ENCODE data around the gene FILIP1L.

Gene FILIP1L

DNA sequence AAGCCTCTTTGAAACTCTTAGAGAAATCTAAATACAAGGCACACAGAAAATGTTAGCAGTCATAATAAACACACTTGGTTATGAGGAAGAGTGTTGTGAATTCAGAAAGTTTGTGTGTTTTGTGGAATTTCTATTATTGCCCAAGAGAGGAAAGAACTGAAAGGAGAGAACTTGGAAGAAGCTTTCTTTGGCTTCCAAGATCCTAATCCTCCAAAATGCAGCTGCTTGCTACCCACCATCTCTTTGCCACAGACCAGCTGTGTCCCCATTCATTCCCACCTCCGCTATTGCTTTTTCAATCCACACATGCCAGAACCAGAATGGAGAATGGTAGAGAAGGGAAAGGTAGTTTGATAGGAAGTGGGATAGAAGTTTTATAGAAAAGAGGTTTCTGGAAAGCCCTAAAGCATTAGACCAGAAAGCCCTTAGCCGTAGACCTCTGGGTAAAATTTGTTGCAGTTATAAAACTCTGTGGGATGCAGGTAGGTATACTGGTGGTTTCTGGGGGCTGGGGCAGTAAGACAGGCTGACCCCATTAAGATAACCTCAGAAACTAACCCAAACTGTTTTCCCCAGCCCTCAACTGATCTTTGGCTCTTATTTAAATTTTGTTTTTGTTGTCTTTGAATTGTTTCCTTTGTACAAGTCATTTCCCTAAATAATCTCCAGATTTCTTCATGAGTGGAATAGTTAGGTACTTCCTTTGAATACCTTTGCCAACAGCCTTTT is 108.5 kb downstream of the FILIP1L start:
- no peak for DNase-seq

DNA sequence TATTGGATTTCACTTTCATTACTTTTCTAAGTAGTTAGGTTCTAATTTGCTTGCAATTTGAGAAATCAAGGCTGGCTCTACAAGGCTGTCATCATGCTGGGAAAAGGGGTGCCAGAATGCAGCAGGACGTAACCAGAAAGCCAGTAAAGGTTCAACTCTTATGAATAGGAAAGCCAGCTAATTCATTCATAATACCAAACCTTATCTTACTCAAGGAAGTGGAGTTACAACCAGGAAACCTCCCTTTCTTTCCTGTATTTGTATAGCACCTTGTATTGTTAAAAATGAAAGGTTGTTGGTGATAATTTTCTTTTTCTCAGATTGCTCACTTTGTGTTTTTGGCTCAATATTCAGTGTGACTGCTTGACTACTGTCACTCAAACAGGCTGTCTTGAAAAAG is 109.4 kb downstream of the FILIP1L start:
- DNase-seq: no peak

DNA sequence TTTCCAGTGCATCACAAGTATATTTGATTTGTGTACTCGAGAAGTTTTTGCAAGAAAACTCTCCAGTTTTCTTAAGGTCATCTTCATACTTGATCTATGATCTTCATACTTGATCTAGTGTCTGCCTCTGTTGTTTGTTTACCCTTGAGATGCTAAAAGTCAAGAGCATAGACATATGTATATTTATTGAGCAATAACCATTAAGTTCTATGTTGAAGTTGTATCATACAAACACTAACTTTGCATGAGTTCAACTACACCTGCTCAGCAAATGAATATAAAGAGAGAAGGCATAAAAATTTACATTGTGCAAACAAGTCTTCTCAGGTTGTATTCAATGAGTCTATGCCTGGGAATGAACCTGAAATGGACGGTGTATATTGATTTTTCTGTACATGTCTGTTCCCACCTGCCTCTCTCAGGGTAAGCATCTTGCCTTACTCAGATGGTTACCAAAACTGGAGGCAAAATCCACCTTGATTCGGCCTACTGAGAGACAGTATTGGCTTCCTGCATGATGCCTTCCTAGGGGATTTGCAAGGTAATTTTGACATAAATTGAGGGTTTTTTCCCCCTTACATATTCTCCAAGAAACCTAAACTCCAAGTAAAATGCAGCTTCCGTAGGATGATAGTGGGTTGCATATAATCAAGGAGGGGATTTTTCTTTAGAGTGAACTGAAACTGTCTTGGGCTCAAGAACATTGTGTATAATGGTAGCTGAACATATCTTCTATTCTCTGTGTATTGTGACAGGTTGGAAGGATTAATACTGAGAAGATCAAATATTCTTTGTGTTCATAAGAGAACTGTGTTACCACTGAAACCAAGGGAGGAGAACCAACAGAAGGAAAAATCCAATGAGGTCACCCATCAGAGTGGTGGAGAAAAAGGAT is 110.4 kb downstream of the FILIP1L start:
- no peak for DNase-seq

DNA sequence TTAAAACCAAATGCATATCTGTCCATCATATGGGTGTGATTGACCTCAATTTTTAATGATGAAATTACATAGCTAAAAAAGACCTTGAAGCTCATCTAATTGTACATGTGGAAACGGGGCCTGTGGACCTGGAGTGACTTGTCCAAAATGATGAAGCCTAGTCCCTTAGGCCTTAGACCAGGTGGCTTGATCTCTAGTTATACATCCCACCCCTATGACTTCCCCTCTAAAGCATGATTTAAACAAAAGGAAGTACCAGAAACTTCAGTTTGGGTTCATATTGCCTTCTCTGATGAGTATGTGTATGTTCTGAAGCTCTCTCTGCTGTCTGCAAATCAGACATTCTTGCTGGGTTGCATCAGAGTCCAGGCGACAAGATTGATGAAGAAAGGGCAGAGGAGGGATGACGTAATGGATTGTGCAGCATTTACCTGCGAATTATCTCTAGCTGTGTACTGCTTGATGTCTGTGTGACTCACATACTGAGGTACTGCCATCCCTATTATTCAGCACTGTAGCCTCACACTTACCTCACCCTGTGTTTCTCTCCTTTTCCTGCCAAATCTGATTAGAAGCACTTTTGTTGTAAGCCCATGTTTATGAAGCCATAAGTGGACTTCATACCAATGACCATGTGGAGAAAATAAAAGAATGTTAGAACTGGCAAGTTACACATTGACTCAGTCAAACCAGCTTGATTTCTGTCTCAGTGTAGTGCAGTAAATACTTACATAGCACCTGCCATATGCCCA is 111.5 kb downstream of the FILIP1L start:
- DNase-seq: no peak

DNA sequence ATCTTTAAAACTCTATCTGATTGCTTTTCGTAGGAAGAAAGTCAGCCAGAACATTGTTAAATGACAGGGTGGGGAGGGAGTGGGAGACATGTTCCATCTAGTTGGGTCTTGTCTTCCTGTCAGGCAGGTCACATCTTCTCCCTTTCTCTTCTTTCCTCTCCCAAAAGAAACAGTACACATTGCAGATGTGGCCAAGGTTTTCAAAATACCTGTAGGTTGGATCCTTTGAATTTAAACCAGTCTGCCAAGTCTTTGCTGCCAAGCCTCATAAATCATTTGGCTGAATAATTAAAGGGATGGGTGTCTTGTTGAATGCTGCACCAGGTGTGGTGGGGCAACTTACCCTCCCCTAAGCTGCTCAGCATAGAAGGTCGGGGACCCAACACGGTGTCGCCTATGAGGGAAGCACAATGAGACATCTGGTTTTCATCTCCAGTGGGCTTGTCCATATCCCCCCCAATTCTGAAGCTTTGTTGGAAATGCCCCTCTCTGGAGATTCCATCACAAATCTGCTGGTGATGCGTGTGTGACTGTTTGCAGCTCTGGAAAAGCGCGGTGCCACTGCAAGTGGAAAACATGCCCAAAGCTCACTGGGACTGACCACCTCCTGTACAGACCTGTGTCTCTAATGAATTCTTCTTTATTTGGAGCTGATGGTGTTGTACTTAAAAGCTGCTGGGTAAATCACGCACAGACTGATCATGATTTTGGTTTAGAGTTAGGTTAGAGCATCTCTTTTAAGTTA is 112.6 kb downstream of the FILIP1L start:
- DNase-seq: no peak

DNA sequence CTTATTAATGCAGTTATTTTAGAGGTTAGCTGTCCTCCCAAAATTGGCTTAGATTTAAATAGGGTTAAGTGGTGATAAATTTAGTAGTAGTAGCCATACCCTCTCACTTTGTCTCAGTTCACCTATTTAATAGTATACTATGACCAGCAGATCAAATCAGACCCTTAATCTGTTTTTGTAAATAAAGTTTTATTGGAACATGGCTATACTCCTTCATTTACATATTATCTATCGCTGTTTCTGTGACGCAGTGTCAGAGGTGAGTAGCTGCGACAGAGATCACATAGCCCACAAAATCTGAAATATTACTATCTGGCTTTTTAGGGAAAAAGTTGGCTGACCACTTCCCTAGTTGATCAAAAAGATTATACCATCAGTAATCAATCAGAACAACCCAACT is 113.2 kb downstream of the FILIP1L start:
- no peak for DNase-seq

DNA sequence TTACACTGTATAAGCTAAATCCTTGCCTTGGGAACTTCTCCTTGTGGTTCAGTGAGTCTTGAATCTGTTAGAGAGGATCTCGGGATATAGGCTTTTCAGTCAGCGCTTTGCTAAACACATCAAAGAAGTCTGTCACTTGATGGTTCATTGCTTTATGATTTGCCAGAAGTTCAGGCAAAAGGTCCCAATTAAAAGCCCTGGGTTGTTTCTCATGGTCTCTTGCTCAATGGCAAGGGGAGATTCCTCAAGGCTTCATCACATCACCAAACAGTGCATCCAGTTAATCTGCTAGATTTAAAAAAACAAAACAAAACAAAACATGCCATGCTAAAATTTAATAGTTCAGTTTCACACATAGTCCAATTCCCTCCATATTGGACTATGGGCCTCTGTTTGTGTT is 114.8 kb downstream of the FILIP1L start:
- no peak for DNase-seq

DNA sequence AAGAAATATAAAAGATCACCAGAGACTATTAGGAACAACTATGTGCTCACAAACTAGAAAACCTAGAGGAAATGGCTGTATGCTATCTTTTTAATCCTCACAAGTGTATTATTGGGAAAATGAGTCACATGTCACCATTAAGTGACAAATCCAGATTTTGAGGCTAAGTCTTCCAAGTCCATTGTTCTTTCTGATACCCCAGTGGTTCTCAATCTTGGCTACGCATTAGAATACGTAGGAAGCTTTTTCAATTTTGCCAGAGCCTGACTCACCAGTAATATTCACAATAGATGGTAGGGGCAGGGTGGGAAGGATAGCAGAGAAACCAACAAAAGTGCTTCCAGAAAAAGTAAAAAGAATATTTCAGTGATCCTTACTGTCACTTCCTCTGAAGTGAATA is 117.0 kb downstream of the FILIP1L start:
- DNase-seq: no peak

DNA sequence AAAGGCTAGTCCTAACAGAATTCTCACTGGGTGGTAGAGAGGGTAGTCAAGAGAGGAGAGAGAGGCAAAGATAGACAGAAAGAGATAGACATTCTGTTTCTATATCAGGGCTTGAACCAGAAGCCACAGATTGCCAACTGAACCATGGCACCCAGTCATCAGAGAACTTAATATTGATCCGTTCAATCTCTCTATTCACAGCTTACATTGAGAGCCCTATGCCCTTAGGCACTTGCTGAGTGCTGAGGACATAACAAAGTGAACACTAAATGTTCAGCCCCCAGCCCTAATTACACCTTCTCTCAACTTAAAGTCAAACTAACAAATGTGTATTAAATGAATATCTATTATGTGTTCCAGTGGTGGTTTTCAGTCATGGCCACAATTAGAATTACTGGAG is 124.1 kb downstream of the FILIP1L start:
- DNase-seq: no peak

DNA sequence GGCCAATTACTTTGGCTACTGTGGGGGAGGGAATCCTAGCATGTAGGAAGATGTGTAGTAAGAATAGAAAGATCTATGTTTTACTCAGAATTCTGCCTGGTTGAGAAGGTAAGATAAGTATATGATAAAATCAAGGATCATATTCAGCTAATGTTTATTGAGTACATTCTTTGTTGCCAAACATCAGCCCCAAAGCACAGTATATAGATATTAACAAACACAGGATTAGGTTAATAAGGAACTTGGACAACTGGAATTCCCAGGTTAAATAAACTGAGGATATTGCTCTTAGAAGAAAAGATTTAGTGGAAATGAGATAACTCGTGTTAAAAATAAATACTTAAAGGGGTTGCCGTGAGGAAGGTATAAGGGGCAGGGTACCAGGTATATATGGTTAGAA is 129.6 kb downstream of the FILIP1L start:
- no peak for DNase-seq

DNA sequence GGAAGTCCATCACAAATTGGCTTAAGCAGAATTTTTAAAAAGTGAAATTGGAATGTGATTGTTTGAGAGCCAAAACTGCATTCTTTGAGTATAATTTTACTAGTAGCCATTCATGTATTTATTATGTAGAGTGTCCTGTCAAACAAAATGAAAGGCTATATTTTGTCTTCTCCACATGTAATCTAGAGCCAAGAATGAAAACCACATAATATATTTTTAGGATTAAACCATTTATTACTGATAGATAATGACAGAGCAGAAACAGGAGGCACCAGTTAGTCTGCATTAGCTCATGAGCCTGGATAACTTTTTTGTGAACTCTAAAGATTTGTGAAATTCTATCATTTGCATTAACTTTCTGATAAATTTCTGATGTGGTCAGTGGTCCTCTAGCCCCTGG is 130.2 kb downstream of the FILIP1L start:
- DNase-seq: no peak

DNA sequence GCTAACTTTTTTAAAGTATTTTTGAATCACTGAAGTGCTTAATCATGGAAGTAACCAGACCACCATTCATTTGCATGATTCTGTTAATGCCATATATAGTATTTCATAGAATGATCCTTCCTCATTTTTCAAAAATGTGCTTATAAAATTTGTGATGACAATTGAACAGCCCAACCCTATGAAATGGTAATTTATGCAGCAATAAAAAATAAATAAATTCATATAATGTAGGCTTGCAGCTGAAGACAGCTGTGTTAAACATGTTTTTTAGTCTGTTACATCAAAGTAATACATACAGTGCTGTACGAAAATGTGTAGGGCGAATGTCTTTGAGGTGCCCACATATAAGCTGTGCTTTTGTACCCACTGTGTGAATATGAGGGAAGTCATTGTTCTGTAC is 131.7 kb downstream of the FILIP1L start:
- no peak for DNase-seq

DNA sequence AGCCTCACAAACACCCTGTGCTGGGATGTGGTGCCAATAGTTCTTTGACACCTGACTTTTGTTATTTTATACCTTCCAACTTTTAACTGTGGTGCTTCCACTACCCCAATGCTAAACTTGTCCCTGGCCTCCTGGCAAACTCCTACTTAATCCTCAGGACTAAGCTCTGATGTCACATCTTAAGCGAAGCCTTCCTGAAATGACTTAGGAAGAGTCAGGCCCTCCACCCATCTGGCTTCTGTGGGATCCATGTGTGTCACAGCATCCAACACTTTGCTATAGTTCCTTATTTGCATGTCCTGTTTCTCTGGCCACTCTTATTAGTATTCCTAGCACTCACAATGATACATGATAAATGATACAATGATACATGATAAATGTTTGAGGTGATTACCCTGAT is 133.2 kb downstream of the FILIP1L start:
- no peak for DNase-seq

DNA sequence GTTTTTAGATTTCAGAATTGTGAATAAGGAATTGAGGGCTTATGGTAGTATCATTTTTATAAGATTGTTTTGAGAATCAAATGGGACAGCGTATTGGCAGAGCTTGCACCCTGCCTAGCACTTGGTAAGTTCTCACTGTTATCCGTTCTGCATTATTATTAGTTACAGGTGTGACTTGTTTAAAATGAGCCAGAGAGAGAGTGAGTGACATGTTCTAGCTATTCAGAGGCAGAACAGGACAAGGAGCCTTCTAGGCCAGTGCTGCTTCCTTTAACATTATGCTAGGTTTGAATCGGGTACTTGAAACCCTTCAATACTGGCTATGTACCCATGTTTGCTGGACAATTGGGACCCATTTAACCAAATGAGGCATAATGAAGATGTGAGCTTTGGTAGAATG is 133.7 kb downstream of the FILIP1L start:
- no peak for DNase-seq

DNA sequence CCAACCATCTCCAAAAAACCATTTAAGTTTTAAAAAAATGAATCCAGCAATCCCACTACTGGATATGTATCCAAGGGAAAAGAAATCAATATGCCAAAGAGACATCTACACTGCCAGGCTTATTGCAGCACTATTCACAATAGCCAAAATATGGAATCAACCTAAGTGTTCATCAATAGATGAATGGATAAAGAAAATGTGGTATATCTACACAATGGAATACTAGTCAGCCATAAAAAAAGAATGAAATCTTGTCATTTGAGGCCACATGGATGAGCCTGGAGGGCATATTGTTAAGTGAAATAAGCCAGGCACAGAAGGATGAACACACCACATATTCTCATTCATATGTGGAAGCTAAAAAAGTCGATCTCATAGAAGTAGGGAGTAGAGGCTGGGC is 136.1 kb downstream of the FILIP1L start:
- DNase-seq: no peak

DNA sequence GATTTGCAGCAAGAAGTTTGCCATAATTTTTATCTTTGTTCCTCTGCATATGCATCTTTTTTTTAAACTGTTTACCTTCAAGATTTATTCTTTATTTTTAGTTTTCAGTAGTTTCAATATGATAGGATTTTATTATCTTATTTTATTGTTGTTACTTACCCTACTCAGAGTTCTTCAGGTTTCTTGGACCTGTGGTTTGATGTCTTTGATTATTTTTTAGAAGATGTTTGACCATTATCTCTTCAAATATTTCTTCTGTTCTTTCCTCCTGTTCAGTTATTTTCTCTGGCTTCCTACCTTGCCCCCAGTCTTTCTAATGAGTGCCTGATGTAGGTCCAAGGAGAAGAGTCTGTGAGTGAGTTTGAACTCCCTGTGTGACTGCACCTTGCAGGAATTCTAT is 137.7 kb downstream of the FILIP1L start:
- no peak for DNase-seq

DNA sequence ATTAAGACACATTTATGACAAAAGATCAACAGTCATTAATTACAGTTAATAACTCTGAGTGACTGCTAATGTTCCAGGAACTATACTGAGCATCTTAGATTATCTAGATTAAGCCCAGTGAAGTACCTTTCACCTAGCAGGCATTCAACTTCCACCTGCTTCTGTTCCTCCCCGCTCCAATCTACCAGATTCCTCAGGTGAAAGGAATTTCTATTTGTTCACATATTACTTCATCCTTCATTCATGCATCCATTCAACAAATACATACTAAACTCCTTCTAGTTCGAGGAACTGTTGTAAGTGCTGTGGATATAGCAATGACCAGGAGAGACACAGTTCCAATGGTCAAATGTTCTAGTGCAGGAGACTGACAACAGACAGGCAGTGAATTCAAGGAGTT is 139.3 kb downstream of the FILIP1L start:
- no peak for DNase-seq

DNA sequence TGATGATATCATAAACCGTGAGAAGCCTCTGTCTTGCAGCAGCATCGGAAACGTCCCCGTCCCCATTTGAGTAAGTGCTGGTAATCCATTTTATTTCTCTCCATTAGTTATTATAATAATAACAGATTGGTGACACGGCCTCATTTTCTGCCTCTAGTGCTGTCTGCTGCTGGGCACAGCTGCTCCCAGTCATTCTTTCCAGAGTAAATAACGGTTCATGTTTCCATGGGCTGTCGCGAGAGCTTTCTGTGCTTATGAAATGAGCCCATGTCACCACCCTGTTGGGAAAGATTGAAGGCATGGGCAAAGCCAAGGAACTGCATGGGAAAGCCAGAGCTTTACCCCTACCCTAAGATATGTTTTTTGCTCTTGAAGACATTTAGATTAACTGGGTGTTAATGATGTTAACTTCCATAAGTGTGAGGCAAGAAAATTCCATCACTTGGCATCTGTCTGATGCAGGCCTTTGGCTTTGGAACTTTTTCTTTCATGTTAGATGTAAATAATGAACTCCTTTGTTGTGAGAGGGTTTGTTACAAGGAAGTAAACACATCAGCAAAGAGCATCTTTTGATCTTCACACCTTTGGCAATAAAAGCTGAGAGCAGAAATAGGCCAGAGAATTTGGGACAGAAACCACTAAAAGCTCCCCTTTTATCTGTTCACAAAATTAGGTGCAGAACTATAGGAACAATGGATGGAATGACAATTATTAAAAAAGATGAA is 141.8 kb downstream of the FILIP1L start:
- no peak for DNase-seq

DNA sequence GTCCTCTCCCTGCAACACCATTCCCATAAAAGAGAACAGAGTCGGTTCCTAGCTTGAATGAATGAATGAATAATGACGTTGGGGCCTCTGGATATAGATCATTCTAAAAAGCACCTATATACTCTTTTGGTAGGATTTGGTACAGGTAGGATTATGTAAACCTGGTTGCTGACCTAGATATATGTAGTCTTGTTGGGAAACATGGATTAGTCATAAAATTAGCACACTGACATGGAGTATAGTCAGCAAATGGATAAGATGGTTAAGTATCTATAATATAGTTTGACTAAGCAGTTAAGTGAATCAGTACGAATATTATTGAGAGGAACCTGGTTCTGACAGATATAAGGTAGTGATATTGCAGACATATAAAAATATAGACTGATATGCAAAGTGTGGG is 142.5 kb downstream of the FILIP1L start:
- DNase-seq: no peak

DNA sequence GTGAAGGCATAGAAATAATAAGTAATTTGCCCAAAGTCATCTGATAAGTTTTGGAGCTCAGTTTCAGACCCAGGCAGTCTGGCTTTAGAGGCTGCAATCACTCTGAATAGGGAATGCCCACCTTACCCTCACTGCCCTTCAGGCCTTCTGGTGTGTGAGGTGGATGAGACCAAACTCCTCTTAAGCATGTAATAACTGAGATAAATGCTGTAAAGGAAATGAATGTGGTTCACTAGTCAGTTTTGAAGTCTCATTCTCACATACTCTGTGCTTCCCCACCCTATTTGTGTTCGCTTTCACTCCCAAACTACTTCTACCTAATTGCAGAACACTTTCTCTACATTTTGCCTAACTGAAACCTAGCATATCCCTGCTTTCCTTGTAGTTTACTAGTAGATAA is 144.1 kb downstream of the FILIP1L start:
- DNase-seq: no peak

DNA sequence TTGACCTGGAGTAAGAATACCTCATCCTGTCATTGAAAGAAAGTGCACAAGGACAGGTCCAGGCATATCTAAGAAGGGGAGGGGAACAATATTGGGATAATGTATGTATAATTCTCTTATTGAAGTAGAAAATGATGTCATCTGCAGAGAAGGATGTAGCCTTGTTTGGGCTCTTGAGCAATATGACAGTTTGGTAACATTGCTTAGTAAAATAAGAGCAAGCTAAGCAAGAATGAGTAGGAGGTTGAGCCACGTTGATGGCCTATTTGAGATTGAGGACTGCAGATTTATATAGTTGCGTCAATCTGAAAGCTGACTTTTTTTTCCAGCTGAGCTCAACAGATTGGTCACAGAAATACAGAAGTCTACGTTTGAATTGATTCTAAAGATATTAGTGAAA is 145.2 kb downstream of the FILIP1L start:
- no peak for DNase-seq

DNA sequence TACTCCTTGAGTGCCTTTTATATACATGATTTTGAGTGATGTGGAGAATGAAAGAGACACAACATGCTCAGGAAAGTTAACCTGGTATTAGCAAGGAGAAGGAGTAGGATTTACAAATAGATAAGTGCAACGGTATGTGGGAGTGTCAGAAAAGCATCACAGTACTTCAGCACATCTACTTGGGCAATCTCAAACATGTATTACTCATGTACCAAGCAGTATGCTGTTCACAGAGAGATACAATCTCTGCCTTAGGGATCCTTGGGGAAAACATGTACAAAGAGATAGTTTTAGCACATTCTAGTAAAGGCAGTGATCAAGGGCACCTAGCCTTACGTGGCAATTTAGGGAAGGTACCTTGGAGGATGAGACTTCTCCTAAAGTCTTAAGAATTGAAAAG is 146.5 kb downstream of the FILIP1L start:
- DNase-seq: no peak

All from NCI-H1694 treated with DMSO at 0.1 percent for 48 hours (cell line).